ENCODE results near the gene DUS3L.
"Not testable (repeated sequence)": the region's sequence is repeated elsewhere in the genome, so short reads cannot be mapped to it uniquely, and the experiment has no call there.

The DUS3L gene

GRCh38 chr19:5800361-5801270 is 9.7 kb upstream of the DUS3L start:
- no peak for DNase-seq (ENCODE audit: low read depth in 2 of 2)

- DNase-seq (ENCODE audit: low read depth in 2 of 2), result no peak
These were observed 8.6 kb upstream of the DUS3L start for GRCh38 chr19:5799247-5800241.

- DNase-seq (ENCODE audit: low read depth in 2 of 2), result no peak
These were observed 7.3 kb upstream of the DUS3L start for GRCh38 chr19:5798244-5798643.

DNA sequence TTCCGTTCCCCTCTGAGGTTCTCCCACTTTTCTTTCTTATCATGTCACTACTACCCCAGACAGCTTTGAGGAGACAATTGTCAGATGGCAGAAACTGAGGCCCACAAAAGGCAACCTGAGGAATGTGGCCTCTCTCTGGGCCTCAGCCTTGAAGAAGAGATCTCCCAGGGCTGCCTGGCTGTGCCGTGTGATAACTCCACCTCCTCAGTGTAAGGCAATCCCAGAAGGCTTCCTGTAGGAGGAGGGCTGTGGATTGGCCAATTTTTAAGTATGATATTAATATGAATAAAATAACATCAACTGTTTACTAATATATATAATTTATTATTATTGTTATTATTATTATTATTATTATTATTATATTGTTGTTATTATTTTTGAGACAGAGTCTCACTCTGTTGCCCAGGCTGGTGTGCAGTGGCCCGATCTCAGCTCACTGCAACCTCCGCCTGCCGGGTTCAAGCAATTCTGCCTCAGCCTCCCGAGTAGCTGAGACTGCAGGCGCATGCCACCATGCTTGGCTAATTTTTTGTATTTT is 4.5 kb upstream of the DUS3L start:
- no peak for DNase-seq (ENCODE audit: low read depth in 2 of 2)

DNA sequence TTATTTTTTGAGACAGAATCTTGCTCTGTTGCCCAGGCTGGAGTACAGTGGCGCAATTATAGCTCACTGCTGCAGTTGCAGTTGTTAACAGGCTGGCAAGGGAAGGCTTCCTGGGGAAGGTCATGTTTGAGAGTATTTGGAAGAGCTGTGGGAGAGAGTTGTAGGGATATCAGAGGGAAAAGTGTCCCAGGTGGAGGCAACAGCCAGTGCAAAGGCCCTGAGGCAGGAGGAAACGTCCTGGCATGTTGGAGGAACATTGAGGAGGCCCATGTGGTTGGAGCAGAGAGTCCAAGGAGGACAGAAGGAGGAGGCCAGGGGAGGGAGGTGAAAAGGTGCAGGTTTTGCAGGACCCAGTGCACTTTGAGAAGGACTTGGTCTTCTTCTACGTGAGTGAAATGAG is 2.2 kb upstream of the DUS3L start:
- no peak for DNase-seq (ENCODE audit: low read depth in 2 of 2)

DNA sequence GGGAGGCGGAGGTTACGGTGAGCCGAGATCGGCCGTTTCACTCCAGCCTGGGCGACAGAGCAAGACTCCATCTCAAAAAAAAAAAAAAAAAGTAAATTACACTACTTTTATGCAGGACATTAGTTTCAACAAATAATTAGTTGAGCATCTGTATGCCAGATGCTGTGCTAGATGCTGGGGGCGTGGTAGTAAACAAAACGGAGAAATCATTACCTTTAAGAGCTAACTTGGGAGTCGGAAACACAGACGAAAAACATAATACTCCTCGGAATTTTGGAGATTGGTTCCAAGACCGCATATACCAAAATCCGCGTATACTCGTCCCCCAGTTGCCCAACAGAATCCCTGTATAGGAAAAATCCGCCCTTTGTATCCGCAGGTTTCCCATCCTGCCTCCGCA is 1.3 kb upstream of the DUS3L start:
- no peak for DNase-seq (ENCODE audit: low read depth in 2 of 2)

- DNase-seq (ENCODE audit: low read depth in 2 of 2), result no peak
These were observed 941 bp downstream of the DUS3L start for GRCh38 chr19:5789886-5790558.

GRCh38 chr19:5789351-5789761 is 1.6 kb downstream of the DUS3L start:
- no peak for DNase-seq (ENCODE audit: low read depth in 2 of 2)

DNA sequence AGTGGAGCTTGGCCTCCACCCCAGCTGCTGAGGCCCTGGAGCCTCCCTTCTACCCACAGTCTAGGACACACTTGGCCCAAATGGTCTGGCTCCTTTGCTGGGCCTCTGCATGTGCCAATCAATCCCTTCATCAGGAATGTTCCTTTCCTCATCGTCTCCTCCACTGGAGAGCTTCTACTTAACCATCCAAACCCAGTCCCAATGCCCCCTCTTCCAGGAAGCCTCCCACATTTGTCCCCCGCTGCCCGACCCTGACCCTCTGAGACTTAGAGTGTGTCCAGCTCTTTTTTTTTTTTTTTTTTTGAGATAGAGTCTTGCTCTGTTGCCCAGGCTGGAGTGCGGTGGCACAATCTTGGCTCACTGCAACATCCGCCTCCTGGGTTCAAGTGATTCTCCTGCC is 2.5 kb downstream of the DUS3L start:
- DNase-seq (ENCODE audit: low read depth in 2 of 2), result no peak

DNA sequence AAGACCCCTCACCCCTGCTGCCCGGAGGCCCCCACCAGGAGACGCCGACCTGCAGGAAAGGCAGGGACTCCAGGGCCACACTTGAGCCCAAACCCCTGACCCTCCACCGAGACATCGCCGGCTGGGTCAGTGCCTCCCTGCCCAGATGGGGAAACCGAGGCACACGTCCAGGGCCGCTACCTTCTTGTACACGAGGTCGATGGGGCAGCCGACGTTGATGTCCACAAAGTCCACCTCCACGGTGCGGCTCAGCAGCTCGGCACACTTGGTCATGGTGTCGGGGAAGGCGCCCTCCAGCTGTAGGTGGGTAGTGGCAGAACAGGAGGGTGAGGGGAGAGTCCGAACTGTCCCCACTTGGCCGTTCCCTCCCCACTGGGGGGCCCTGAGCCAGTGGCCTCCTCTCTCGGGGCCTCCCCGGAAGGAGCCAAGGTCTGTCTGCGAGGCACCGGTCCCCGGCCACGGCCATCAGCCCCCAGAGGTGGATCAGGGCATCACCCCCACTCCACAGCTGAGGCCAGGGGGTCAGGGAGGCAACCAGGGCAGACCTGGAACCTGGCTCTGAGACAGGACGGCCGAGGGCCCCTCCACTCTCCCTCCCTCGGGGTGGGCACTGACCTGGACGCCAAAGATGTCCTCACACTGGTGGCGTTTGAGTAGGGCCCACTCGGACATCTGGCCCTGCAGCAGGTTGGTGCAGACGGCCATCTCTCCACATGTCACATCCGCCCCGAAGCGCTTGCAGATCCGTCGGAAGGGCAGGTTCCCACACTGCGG is 3.4 kb downstream of the DUS3L start:
- DNase-seq (ENCODE audit: low read depth in 2 of 2), result no peak

DNA sequence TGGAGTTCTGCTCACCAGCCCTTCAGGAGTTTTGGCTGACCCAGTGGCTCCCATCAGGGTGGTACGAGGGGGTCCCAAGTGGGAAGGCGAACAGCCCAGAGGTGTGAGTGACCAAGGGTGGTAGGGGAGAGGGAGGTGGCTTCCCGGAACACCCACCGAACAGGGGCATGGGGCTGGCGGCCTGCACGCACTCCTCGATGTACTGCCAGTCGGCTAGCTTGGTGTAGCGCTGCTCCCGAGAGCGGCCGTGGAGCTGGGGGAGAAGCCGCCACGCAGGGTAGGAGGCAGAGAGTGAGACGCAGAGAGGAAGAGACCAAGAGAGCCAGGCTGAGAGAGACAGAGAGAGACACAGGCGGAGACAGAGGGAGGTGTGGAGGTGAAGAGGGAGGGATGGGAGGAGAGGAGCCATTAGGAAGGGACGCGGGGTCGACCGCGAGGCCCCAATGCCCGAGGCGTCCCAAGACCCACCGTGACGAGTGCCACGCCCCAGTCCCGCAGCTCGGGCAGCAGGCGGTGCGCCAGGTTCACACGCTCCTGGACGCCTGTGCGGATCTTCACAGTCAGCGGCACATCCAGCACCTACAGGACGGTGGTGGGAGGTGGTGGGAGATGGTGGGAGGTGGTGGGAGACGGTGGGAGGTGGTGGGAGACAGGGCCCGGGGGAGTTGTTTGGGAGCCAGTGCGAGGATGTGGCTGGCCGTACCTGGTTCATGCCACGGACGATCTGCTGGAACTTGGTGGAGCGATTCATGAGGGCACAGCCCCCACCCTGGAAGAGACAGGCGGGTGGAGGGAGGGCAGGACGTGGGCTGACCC is 4.2 kb downstream of the DUS3L start:
- no peak for DNase-seq (ENCODE audit: low read depth in 2 of 2)

DNA sequence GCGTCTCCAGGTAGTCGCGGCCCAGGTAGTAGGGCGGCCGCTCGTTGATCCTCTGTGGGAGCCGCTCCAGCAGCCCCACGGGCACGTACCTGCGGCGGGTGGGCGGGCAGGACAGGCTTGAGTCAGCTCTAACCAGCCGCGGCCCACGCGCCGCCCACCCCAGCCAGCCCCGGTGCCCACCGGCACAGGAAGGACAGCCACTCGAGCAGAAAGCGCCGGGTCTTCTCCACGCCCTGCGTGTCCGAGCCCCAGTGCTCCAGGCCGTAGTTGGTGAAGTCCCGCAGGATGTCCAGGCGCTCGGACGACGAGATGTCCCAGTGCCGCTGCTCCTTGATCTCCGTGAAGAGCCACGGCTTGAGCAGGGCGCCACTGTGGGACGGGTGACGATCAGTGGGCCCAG is 5.5 kb downstream of the DUS3L start:
- no peak for DNase-seq (ENCODE audit: low read depth in 2 of 2)

DNA sequence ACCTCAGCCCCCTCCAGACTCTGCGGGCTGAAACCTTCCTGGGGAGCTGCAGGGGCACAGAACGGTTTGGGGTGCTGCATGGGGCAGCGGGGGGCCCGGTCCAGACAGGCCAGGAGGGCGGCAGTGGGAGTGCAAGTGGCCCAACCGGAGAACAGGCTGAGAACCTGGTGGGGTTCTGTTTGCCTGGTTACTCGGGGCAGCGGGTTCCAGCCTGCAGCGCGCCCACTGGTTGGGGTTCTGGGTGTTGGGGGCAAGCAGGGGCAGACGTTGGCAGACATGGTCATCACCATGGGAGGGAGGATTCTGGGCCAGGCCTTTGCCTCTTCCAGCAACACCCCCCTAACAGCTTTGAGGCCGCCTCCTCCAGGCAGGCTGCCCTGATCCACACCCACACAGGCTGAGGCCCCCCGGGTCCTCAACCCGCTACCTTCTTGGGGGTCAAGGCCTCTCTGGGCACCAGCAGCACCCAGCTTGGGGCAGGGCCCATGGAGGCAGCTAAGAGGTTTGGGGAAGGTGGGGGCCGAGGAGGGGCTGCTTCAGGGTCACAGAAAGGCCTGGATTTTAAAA is 6.3 kb downstream of the DUS3L start, which contains the start of gene PRR22:
Gene PRR22, minus strand, starts transcription at position 166 of the 567 bp plus-strand sequence. Its CDS starts 86 bp downstream, at position 80.
- DNase-seq (ENCODE audit: low read depth in 2 of 2), result no peak

DNA sequence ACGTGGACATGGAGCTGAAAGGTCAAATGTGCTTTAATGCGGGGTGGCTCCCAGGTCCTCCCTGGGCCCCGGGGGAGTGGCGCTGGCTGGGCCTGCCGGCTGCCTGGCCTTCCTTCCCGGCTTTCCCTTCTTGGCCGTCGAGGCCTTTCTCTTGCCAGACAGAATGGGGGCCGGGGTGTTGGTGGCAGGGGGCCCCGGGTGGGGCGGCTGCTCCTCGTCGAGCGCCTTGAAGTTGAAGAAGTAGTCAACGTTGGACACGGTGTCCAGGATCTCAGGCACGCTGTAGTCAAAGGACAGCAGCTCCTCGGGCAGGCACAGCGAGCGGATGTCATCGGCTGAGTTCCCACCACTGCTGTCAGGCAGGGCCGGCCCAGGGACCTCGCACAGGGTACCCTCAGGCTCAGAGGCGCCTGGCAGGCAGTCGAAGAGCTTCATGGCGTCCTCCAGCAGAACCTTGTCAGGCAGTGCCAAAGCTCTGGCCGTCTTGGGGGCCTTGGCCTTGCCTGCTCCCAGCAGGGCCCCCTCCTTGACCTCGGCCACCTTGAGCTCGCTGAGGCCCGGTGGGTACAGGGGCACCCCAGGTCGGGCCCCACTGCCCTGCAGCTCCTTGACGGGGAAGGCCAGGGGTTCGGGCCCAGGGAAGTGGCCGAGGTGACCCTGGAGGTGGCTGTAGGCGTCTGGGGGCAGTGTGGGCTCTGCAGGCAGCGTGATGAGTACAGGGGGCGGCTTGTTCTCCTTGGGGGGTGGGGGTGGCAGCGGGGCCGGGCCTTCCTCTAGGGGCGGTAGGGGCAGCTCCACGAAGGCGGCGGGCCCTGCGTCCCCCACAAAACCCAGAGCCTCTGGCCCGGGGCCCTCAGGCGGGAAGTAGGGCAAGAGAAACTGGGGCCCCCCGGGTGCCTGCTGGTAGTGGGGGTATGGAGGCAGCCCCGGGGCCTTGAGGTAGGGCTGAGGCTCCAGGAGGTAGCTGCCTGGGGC is 7.7 kb downstream of the DUS3L start:
- DNase-seq (ENCODE audit: low read depth in 2 of 2), result no peak

DNA sequence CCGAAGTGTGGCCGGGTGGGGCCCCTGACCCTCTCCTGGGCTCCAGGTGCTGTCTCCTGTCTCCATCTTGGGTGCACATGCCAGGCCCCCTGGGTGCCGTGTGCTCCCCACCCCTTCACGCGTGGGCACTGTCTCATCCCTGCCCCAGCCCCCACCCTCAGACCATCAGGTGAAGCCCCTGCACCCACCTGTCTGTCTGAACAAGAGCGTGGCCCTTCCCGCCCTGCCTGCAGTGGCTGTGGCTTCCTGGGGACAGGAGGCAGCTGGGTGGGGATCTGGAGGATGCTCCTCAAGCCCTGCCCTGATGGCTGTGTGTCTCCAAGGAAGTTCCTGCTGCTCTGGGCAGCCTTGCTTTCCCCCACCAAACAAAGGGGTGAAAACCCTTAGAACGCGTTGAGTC is 8.6 kb downstream of the DUS3L start:
- DNase-seq (ENCODE audit: low read depth in 2 of 2), result no peak

DNA sequence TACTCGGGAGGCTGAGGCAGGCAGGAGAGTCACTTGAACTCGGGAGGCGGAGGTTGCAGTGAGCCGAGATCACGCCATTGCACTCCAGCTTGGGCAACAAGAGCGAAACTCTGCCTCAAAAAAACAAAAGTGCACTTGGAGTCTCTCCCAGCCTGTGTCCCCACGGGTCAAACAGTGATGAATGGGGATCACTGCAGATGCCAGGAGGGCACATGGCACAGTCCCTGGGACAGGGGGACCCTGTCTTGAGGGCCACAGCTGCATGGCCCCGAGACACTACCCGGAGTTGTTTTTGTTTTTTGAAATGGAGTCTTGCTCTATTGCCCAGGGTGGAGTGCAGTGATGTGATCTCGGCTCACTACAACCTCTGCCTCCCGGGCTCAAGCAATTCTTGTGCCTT is 10.0 kb downstream of the DUS3L start:
- DNase-seq (ENCODE audit: low read depth in 2 of 2), result not testable (repeated sequence)

DNA sequence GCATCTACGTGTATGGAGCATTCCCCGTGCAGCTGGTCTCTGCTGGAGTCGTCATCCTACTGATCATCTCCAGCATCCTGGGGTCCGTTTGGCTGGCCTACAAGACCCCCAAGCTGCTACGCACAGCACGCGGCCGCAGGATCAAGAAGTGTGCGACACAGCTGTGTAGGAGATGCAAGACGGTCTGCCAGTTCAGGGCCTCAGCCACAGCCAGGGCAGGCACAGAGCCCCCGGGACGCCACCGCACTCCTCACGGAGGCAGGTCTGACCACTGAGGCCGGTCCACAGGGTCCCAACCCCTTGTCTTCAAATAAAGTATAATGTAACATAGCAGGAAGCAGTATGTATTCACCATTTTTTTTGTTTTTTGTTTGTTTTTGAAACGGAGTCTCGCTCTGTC is 12.6 kb downstream of the DUS3L start:
- no peak for DNase-seq (ENCODE audit: low read depth in 2 of 2)

GRCh38 chr19:5775668-5776309 is 15.2 kb downstream of the DUS3L start:
- no peak for DNase-seq (ENCODE audit: low read depth in 2 of 2)
